Thyroid gland (tissue), 4 donors: Measurements from ENCODE around the gene IFNGR2.

Experiments used
- CTCF ChIP-seq, 6 experiments: fragments of 200-600 bp in 3 of 6; fragments of 450-650 bp in 3 of 6; sonication (generic) in 3 of 6; IDR thresholded peaks; one replicate each; pipeline ENCODE4 v1.5.1; 2016 to 2019; ENCODE audit warnings: antibody characterized with exemption in 6 of 6, mild to moderate bottlenecking in 2 of 6, inconsistent platforms in 1 of 6, moderate library complexity in 1 of 6
- POLR2A ChIP-seq, 2 donors: fragments of 450-650 bp; IDR thresholded peaks; one replicate each; pipeline ENCODE4 v1.6.1; 2017; ENCODE audit warnings: antibody characterized with exemption in 2 of 2, mild to moderate bottlenecking in 2 of 2, moderate library complexity in 1 of 2

GRCh38 chr21:33451634-33452071, 48.4 kb downstream of the IFNGR2 start:
- TF ChIP-seq POLR2A (IDR thresholded peaks at IDR 0.05) (no peak), CTCF (IDR thresholded peaks at IDR 0.05) (no peak)
